H1 (cell line): Measurements from ENCODE around the gene RAB1A.

ENCODE experiments used
- CEBPB ChIP-seq: IDR thresholded peaks from 2 replicates; pipeline ENCODE4 v1.6.1; 2012; ENCODE audit warnings: low read depth, low read length
- CTCF ChIP-seq, 3 experiments: IDR thresholded peaks; 1 replicate in 2 of 3; 2 replicates in 1 of 3; pipeline versions ENCODE4 v1.5.1 to v1.6.1; 2011; ENCODE audit warnings: low read length in 3 of 3, mild to moderate bottlenecking in 3 of 3, inconsistent platforms in 2 of 3, low read depth in 1 of 3, moderate library complexity in 1 of 3; ENCODE audit not compliant: insufficient read depth in 1 of 3; ENCODE audit errors: control extremely low read depth in 1 of 3
- EGR1 ChIP-seq: IDR thresholded peaks from 2 replicates; pipeline ENCODE4 v1.6.1; 2011; ENCODE audit warnings: low read depth, low read length, borderline replicate concordance
- EZH2 ChIP-seq: fragments of 200-600 bp; sonication (generic); IDR thresholded peaks from 2 replicates; pipeline ENCODE4 v1.7.1; 2012; ENCODE audit warnings: low read depth, mild to moderate bottlenecking, moderate library complexity, low read length, inconsistent platforms; ENCODE audit not compliant: severe bottlenecking
- HDAC2 ChIP-seq, 2 experiments: fragments of 300-600 bp in 1 of 2; sonication (generic) in 1 of 2; IDR thresholded peaks; 2 replicates each; pipeline ENCODE4 v1.6.1; 2011 to 2012; ENCODE audit warnings: low read depth in 2 of 2, low read length in 2 of 2, mild to moderate bottlenecking in 2 of 2, moderate library complexity in 2 of 2, borderline replicate concordance in 1 of 2, inconsistent platforms in 1 of 2
- KDM5A ChIP-seq: fragments of 200-600 bp; IDR thresholded peaks from 2 replicates; pipeline ENCODE4 v1.7.1; 2012; ENCODE audit warnings: mild to moderate bottlenecking, low read length, inconsistent platforms, mixed read lengths
- MAFK ChIP-seq: IDR thresholded peaks from 2 replicates; pipeline ENCODE4 v1.6.1; 2012; ENCODE audit warnings: low read depth, mild to moderate bottlenecking, improper control_type of control experiment, low read length
- MAX ChIP-seq: IDR thresholded peaks from 2 replicates; pipeline ENCODE4 v1.6.1; 2012; ENCODE audit warnings: inconsistent platforms
- PHF8 ChIP-seq: fragments of 200-600 bp; sonication (generic); conservative IDR thresholded peaks from 2 replicates; pipeline ENCODE4 v1.7.1; 2012; ENCODE audit warnings: low read depth, mild to moderate bottlenecking, inconsistent platforms, low read length, moderate library complexity
- POLR2A ChIP-seq, 2 experiments: IDR thresholded peaks; 1 replicate in 1 of 2; 2 replicates in 1 of 2; pipeline ENCODE4 v1.6.1; 2011; ENCODE audit warnings: low read depth in 2 of 2, low read length in 2 of 2, mild to moderate bottlenecking in 2 of 2; ENCODE audit errors: control extremely low read depth in 1 of 2
- RAD21 ChIP-seq, 2 experiments: IDR thresholded peaks in 1 of 2; conservative IDR thresholded peaks in 1 of 2; 2 replicates each; pipeline ENCODE4 v1.6.1; 2011; ENCODE audit warnings: low read depth in 2 of 2, low read length in 2 of 2, improper control_type of control experiment in 1 of 2, inconsistent platforms in 1 of 2, mild to moderate bottlenecking in 1 of 2, moderate library complexity in 1 of 2
- SRF ChIP-seq: IDR thresholded peaks from 2 replicates; pipeline ENCODE4 v1.6.1; 2011; ENCODE audit warnings: mild to moderate bottlenecking, low read depth, low read length, moderate library complexity

GRCh38 chr2:65142515-65142914 lies 12.6 kb upstream of the RAB1A start:
- TF ChIP-seq CEBPB, result no peak
- TF ChIP-seq EGR1, result no peak
- peak; percentile 31 to 53; a peak in 3 of 4 replicates for TF ChIP-seq RAD21 (IDR thresholded peaks at IDR 0.05 in 1 of 2, conservative IDR thresholded peaks at IDR 0.05 in 1 of 2; ENCODE audit: low read depth in 2 of 2, low read length in 2 of 2)
- peak in 1 of 3 experiments; percentile 13; a peak in 1 of 4 replicates for TF ChIP-seq CTCF (IDR thresholded peaks at IDR 0.05; ENCODE audit: control extremely low read depth in 1 of 3, insufficient read depth in 1 of 3, low read depth in 1 of 3, low read length in 3 of 3)
- TF ChIP-seq MAFK, result no peak
- TF ChIP-seq MAX, result no peak
- no peak for TF ChIP-seq POLR2A (IDR thresholded peaks at IDR 0.05; ENCODE audit: control extremely low read depth in 1 of 2, low read depth in 2 of 2, low read length in 2 of 2)
- TF ChIP-seq KDM5A, result no peak
- TF ChIP-seq PHF8, result no peak
- TF ChIP-seq SRF, result no peak
- no peak for TF ChIP-seq EZH2
- no peak for TF ChIP-seq HDAC2 (IDR thresholded peaks at IDR 0.05; ENCODE audit: borderline replicate concordance in 1 of 2, low read depth in 2 of 2, low read length in 2 of 2)
